GM12873 (cell line): ENCODE results near the gene CADM2.

Experiments used
- CTCF ChIP-seq: IDR thresholded peaks from 2 replicates; pipeline ENCODE4 v1.5.1; 2012; ENCODE audit warnings: low read depth, mild to moderate bottlenecking, moderate library complexity, low read length, control low read depth; ENCODE audit not compliant: insufficient read depth; ENCODE audit errors: missing control alignments

CADM2 gene

DNA sequence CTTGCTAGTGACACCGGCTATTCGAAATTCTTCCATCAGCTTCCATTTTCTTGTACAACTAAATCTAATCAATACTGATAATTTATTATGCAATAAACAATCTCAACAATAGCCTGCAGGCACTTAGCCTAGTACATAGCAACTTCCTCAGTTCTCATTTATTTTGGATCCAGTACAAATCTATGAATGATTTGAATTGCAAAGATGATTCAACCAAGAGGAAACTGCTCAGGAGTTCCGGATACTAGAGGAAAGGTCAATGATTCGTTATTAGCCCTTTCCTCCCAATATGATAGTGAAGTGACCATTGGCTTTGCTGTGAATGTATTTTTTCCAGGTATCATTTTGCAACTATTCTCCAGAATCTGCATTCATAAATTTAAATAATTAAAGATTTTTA, 827.0 kb downstream of the CADM2 start:
- TF ChIP-seq CTCF, result no peak

- TF ChIP-seq CTCF, result no peak
Measured at GRCh38 chr3:85790445-85791030, 831.7 kb downstream of the CADM2 start.

DNA sequence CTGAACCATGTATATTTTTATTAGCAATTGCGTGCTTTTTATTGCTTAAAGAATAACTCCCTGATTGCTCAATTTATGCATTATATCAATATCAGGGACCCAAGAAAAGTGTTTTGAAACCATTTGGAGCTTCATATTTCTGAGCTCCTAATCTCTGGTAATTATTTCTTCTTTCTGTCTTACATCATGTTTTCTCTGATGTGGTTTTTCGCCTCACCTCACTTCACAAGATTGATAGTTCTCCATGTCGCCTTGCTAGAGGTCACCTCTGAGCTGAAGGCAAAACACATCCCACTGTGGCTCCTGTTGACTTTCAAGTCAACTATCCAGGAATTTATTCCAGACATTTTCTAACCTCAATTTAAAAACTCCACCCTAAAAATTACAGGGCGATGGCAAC, 837.4 kb downstream of the CADM2 start:
- no peak for TF ChIP-seq CTCF

DNA sequence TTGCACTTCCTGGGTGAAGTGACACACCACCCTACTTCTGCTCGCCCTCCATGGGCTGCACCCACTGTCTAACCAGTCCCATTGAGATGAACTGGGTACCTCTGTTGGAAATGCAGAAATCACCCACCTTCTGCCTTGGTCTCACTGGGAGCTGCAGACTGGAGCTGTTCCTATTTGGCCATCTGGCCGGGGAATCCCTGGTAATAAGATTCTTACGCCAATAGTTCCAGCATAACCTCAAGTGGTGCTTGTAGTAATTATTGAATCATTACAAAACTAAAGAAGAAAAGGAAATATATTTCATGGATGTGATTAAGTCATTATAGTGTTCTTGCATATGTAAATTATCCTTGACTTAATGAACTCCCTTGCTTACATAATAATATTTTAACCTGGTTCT, 841.9 kb downstream of the CADM2 start:
- no peak for TF ChIP-seq CTCF

DNA sequence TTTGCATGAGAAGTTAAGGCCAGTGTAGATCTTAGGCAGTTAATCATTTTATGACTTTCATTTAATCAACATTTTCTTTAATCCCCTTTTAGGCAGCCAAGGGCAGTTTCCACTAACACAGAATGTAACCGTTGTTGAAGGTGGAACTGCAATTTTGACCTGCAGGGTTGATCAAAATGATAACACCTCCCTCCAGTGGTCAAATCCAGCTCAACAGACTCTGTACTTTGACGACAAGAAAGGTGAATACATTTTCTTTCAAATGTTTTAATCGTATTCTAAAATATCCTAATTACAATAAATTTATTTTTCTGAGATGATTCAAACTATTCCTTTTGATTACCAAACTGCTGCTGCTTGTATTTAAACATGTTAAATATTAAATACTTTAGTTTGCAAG, 843.2 kb downstream of the CADM2 start:
- no peak for TF ChIP-seq CTCF

DNA sequence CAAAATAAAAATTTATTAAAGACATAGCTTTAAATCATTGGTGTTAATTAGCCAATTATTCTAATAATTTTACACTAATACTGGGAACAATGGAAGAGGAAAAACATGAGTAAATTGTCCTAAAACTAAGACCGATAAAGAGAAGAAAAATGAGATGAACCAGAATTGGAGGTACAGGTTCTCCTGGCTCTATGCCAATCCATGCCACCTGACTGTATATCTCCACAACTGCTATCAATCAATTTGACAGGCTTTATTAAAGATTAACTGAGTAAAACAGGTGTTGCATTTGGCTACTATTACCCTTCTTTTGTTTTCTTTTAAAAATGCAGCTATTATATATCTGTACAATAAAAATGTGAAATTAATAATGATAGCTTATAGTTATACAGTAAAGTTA, 850.0 kb downstream of the CADM2 start:
- no peak for TF ChIP-seq CTCF

DNA sequence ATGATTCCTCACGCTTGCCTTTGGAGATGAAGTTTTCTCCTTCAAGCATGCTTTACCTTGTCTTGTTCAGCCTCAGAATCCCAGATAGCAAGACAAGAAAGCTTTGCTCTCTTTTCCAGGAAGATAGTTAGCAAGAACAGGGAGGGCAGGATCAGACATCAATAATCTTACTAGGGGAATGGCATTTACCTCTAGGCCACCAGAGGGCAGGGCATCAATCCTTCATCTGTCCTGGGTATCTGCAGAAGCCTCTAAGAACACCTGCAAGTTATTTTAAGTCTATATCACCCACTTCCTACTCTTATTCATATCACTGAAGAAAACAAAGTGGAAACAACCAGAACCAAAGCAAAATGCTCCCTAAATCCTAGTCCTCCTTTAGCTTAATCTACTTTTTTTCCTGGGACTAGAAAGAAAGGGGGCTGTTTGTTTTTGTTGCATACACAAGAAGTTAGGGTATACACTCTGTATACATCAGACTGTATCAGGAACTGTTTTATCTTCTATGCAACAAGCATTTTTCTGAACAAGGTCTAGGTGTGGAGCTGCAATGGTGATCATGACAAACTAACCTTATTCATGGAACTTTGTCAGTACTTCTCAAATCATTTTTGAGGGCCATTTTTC, 862.5 kb downstream of the CADM2 start:
- peak; percentile 55 for TF ChIP-seq CTCF
